IgD-negative memory B cell (primary cell): ENCODE measurements around the gene NYNRIN. TPM values are rescaled to one million over a fixed set of nuclear protein-coding genes. Genes with fewer than 3 reads are reported as not detected.
"Not testable (repeated sequence)": the region's sequence is repeated elsewhere in the genome, so short reads cannot be mapped to it uniquely, and the experiment has no call there.

Experiments
- H3K27ac Mint-ChIP-seq, 3 donors: one replicate each; pipeline ENCODE4 v1.8.0; 2020 to 2022; ENCODE audit warnings: mild to moderate bottlenecking in 3 of 3, mixed read lengths in 3 of 3, moderate library complexity in 1 of 3
- H3K27me3 Mint-ChIP-seq: one replicate; pipeline ENCODE4 v1.8.0; 2021; ENCODE audit warnings: mixed read lengths
- H3K36me3 Mint-ChIP-seq: one replicate; pipeline ENCODE4 v1.8.0; 2020; ENCODE audit warnings: mild to moderate bottlenecking, mixed read lengths
- H3K4me1 Mint-ChIP-seq, 3 donors: one replicate each; pipeline ENCODE4 v1.8.0; 2020 to 2022; ENCODE audit warnings: mixed read lengths in 3 of 3, mild to moderate bottlenecking in 1 of 3
- H3K4me3 Mint-ChIP-seq, 4 donors: one replicate each; pipeline ENCODE4 v1.8.0; 2020 to 2022; ENCODE audit warnings: mild to moderate bottlenecking in 4 of 4, mixed read lengths in 4 of 4, moderate library complexity in 3 of 4
- H3K9me3 Mint-ChIP-seq, 3 donors: one replicate each; pipeline ENCODE4 v1.8.0; 2020 to 2021; ENCODE audit warnings: mixed read lengths in 3 of 3, mild to moderate bottlenecking in 1 of 3
- polyA plus RNA-seq: library from polyadenylated mRNA; unstranded; fragments of 300-500 nt; fragmentation: Illumina TruSeq; gene quantifications from one replicate; pipeline ENCODE4 v1.2.3, GENCODE V29; 2021

The NYNRIN gene
- polyA plus RNA-seq, 1 donor from 2014 or later: not detected

DNA sequence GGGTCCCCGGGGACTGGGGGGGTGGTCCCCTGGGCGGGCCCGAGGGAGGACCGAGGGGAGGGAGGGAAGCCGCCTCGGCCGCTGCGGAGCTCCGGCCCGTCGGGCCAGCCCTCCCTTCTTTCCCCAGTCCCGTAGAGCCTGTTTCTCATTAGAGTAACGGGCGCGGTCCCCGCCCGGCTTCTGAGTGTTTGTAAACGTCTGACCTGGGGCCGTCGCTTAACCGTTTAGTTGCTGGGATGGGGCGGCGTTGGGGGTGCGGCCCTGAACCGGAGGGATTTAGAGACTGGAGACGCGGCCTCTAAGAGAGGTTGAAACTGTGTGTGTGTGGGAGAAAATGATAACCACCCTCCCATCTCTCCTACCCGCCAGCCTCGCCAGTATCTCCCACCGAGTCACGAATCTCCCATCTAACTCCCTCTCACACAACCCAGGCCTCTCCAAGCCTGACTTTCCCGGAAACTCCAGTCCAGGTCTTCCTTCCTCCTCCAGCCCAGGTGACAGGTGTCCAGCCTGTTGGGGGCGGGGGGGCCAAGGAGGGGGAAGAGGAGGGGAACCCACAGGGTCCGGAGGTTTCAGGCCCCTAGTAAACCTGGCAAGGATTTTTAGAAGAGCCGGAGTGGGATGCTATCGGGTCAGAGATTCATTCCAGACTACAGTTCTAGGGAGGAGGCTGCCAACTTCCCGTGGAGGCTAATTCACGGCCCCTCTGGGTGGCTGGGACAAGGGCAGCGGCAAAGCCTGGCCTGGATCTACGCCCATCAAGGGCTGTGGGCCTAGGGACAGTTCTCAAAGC lies 31.9 kb upstream of the NYNRIN start:
- Mint-ChIP-seq H3K4me3 (peak overlapping the region; percentile 79 to 94 (median 92)), H3K27ac (peak overlapping the region; percentile 71 to 99 (median 96)), H3K9me3 (no peaks in the 10 kb centered on the region), H3K36me3 (no peaks in the 10 kb centered on the region), H3K4me1 (peaks cover 21 to 23% (median 22%) of the 10 kb centered on the region in 3 donors), H3K27me3 (peaks cover 19% of the 10 kb centered on the region)

- no peaks in the 10 kb centered on the region for H3K36me3 Mint-ChIP-seq
- H3K27me3 Mint-ChIP-seq: peaks cover 16% of the 10 kb centered on the region
- H3K27ac Mint-ChIP-seq: peak within 1 kb of the TSS; percentile 78 to 99 (median 96)
- no peaks in the 10 kb centered on the region for H3K9me3 Mint-ChIP-seq
- H3K4me3 Mint-ChIP-seq: peak within 1 kb of the TSS; percentile 79 to 94 (median 92)
- H3K4me1 Mint-ChIP-seq: peaks cover 21 to 23% (median 22%) of the 10 kb centered on the region in 3 donors
Measured at GRCh38 chr14:24367514-24368211, 31.1 kb upstream of the NYNRIN start, which contains the start of gene NFATC4. Gene NFATC4 (plus strand): TSS chr14:24368184. CDS start chr14:24368341, 157 bp downstream.

DNA sequence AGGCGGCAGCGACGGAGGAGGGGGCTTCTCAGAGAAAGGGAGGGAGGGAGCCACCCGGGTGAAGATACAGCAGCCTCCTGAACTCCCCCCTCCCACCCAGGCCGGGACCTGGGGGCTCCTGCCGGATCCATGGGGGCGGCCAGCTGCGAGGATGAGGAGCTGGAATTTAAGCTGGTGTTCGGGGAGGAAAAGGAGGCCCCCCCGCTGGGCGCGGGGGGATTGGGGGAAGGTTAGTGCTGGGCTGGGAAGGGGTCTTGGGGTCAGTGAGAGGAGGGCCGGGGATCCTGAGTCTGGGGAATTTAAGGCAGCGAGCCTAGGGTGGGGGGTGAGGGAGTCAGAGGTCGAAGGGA lies 30.6 kb upstream of the NYNRIN start:
- peak overlapping the region in 3 of 4 donors; percentile 66 to 94 (median 76) for H3K4me3 Mint-ChIP-seq
- H3K36me3 Mint-ChIP-seq: no peaks in the 10 kb centered on the region
- H3K4me1 Mint-ChIP-seq: peaks cover 21 to 23% (median 22%) of the 10 kb centered on the region in 3 donors
- H3K27ac Mint-ChIP-seq: peak overlapping the region in 1 of 3 donors; percentile 27
- no peaks in the 10 kb centered on the region for H3K9me3 Mint-ChIP-seq
- H3K27me3 Mint-ChIP-seq: peaks cover 16% of the 10 kb centered on the region

DNA sequence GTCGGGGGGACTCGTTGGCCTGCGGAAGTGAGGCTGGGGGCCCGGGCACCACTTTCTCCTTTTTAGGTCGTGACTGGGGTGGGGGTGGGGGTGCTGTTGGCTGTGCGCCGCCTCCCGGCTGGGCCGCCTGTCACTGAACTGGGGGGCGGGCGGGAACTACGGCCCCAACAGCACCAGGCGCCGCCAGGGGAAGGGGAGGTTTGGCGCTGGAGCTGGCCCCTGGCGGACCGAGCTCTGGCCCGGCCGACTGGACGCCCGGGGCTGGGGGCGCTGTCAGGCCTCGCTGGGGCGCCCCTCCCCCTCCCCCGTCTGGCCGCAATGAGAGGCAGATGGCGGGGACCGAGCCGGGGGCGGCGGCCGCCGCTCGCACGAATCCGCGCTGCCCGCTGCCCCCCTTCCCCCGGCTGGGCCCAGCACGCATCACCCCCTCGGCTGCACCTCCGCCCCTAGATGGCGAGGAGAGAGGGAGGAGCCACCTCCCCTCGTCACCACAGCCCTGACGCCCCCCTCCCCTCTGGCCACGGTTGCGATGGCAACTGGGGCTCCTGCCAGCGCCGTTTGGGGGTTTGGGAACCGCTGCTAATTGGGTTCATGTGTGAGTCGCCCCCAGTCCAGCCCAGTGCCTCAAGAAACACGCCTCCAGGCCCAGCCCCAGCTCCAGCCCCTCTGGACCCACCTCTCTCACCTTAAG lies 30.1 kb upstream of the NYNRIN start:
- peak overlapping the region in 1 of 3 donors; percentile 64 for H3K27ac Mint-ChIP-seq
- no peaks in the 10 kb centered on the region for H3K9me3 Mint-ChIP-seq
- H3K4me3 Mint-ChIP-seq: peak overlapping the region in 3 of 4 donors; percentile 66 to 88 (median 76)
- H3K4me1 Mint-ChIP-seq: peaks cover 21 to 23% (median 22%) of the 10 kb centered on the region in 3 donors
- peaks cover 16% of the 10 kb centered on the region for H3K27me3 Mint-ChIP-seq
- H3K36me3 Mint-ChIP-seq: no peaks in the 10 kb centered on the region

DNA sequence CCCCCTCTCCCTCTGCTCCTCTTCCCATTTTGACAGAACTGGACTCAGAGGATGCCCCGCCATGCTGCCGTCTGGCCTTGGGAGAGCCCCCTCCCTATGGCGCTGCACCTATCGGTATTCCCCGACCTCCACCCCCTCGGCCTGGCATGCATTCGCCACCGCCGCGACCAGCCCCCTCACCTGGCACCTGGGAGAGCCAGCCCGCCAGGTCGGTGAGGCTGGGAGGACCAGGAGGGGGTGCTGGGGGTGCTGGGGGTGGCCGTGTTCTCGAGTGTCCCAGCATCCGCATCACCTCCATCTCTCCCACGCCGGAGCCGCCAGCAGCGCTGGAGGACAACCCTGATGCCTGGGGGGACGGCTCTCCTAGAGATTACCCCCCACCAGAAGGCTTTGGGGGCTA lies 29.3 kb upstream of the NYNRIN start:
- Mint-ChIP-seq H3K27ac (peak overlapping the region in 1 of 3 donors; percentile 64), H3K4me3 (peak overlapping the region in 2 of 4 donors; percentile 76 to 88), H3K27me3 (peaks cover 16% of the 10 kb centered on the region), H3K9me3 (no peaks in the 10 kb centered on the region), H3K4me1 (peaks cover 21 to 23% (median 22%) of the 10 kb centered on the region in 3 donors), H3K36me3 (no peaks in the 10 kb centered on the region)

DNA sequence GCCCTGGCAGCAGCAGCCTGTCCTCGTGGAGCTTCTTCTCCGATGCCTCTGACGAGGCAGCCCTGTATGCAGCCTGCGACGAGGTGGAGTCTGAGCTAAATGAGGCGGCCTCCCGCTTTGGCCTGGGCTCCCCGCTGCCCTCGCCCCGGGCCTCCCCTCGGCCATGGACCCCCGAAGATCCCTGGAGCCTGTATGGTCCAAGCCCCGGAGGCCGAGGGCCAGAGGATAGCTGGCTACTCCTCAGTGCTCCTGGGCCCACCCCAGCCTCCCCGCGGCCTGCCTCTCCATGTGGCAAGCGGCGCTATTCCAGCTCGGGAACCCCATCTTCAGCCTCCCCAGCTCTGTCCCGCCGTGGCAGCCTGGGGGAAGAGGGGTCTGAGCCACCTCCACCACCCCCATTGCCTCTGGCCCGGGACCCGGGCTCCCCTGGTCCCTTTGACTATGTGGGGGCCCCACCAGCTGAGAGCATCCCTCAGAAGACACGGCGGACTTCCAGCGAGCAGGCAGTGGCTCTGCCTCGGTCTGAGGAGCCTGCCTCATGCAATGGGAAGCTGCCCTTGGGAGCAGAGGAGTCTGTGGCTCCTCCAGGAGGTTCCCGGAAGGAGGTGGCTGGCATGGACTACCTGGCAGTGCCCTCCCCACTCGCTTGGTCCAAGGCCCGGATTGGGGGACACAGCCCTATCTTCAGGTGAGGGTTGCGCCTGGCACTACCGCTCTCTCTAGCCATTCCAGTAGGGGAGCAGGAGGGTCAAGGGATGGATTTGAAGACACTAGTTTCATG lies 28.7 kb upstream of the NYNRIN start:
- peak overlapping the region in 2 of 3 donors; percentile 21 to 62 for H3K27ac Mint-ChIP-seq
- peak overlapping the region in 1 of 4 donors; percentile 74 for H3K4me3 Mint-ChIP-seq
- H3K4me1 Mint-ChIP-seq: peaks cover 18 to 22% (median 20%) of the 10 kb centered on the region in 3 donors
- peaks cover 14% of the 10 kb centered on the region for H3K27me3 Mint-ChIP-seq
- H3K36me3 Mint-ChIP-seq: no peaks in the 10 kb centered on the region
- no peaks in the 10 kb centered on the region for H3K9me3 Mint-ChIP-seq

- Mint-ChIP-seq H3K27me3 (peaks cover 7% of the 10 kb centered on the region), H3K4me3 (peak overlapping the region in 1 of 4 donors; percentile 74), H3K4me1 (peaks cover 12 to 15% (median 14%) of the 10 kb centered on the region in 3 donors), H3K9me3 (no peaks in the 10 kb centered on the region), H3K27ac (peak overlapping the region in 2 of 3 donors; percentile 21 to 62), H3K36me3 (no peaks in the 10 kb centered on the region)
Measured at GRCh38 chr14:24370748-24371147, 28.1 kb upstream of the NYNRIN start.

GRCh38 chr14:24371605-24372004 lies 27.2 kb upstream of the NYNRIN start:
- H3K4me3 Mint-ChIP-seq: peak overlapping the region in 1 of 4 donors; percentile 74
- not testable (repeated sequence) for H3K36me3 Mint-ChIP-seq, H3K9me3 Mint-ChIP-seq, H3K27me3 Mint-ChIP-seq
- H3K4me1 Mint-ChIP-seq: peaks cover 9 to 12% (median 10%) of the 10 kb centered on the region in 3 donors
- H3K27ac Mint-ChIP-seq: peak overlapping the region in 2 of 3 donors; percentile 14 to 62

DNA sequence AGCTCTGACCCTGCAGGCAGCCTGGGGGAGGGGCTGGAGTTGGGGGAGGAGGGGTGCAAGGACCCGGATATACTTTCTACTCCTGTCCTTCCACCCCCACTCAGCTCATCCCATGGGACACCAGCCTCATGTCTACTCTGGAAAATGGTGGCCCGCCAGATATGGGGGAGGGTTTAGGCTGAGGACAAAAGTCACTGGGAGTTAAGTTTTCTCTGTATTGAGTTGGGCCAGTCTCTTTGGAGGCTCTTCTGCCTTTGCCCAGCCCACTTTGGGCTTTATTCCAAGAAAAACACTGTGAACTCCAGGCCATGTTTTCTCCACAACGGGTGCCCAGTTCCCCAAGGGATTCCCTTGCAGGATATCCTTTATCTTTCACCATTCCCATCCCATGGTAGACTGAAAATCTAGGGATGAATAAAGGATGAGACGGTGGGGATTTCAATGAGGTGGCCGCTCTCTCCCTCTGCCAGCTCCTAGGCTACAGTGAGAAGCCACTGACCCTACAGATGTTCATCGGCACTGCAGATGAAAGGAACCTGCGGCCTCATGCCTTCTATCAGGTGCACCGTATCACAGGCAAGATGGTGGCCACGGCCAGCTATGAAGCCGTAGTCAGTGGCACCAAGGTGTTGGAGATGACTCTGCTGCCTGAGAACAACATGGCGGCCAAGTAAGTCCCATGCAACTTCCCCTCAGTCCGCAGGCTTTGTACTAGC lies 25.9 kb upstream of the NYNRIN start:
- Mint-ChIP-seq H3K27ac (no peak overlapping the region), H3K36me3 (peaks cover 2% of the 10 kb centered on the region), H3K9me3 (no peaks in the 10 kb centered on the region), H3K27me3 (no peaks in the 10 kb centered on the region), H3K4me3 (no peak overlapping the region), H3K4me1 (peaks cover 0 to 2% (median under 1%) of the 10 kb centered on the region in 3 donors)

- Mint-ChIP-seq H3K36me3 (peaks cover 2% of the 10 kb centered on the region), H3K4me3 (no peak overlapping the region), H3K27me3 (no peaks in the 10 kb centered on the region), H3K9me3 (no peaks in the 10 kb centered on the region), H3K4me1 (no peaks in the 10 kb centered on the region), H3K27ac (no peak overlapping the region)
Measured at GRCh38 chr14:24376448-24377070, 22.2 kb upstream of the NYNRIN start.

- Mint-ChIP-seq H3K36me3 (peaks cover 2% of the 10 kb centered on the region), H3K4me1 (no peaks in the 10 kb centered on the region), H3K9me3 (no peaks in the 10 kb centered on the region), H3K27me3 (no peaks in the 10 kb centered on the region), H3K4me3 (no peak overlapping the region), H3K27ac (no peak overlapping the region)
Measured at GRCh38 chr14:24377126-24377525, 21.7 kb upstream of the NYNRIN start.

DNA sequence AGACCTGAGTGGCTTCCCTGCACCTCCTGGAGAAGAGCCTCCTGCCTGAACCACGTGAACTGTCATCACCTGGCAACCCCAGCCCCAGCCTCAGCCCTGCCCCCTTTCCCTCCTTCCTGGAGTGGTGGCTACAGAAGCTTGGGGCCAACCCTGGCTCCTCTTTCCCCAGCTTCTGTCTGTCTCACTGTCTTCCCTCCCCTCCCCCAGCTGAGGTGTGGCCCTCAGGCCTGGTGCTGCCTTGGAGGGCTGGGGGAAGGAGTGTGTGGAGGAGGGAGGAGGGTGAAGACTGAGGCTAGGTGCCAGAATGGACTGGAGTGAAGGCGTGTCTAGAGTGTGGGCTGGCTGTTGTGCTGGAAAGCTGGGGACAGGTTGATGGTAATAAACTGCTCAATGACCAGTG lies 21.1 kb upstream of the NYNRIN start:
- no peak overlapping the region for H3K4me3 Mint-ChIP-seq
- peaks cover 2% of the 10 kb centered on the region for H3K36me3 Mint-ChIP-seq
- H3K4me1 Mint-ChIP-seq: no peaks in the 10 kb centered on the region
- H3K9me3 Mint-ChIP-seq: no peaks in the 10 kb centered on the region
- no peak overlapping the region for H3K27ac Mint-ChIP-seq
- H3K27me3 Mint-ChIP-seq: no peaks in the 10 kb centered on the region

DNA sequence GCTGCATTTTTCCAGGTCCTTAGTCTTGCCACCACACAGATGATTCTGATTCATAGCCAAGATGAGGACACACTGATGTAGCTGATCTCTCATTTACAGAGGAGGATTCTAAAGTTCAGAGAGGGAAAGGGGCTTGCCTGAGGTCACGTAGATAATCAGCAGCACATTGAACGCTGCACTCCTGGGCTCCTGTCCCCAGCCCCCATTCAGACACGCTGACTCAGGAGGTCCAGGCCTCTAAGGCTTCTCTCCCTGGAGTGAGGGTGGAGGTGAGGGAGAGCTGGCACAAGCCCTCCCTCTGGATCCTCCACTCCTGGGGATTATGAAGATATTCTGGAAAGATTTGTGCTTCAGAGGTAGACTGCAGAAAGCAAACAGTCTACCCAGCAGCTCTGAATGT lies 20.5 kb upstream of the NYNRIN start:
- Mint-ChIP-seq H3K4me1 (no peaks in the 10 kb centered on the region), H3K4me3 (no peak overlapping the region), H3K9me3 (no peaks in the 10 kb centered on the region), H3K36me3 (peaks cover 2% of the 10 kb centered on the region), H3K27me3 (no peaks in the 10 kb centered on the region), H3K27ac (no peak overlapping the region)
